ENCODE measurements around the gene RASL11B. TPM values are rescaled to one million over a fixed set of nuclear protein-coding genes. Genes with fewer than 3 reads are reported as not detected.

The RASL11B gene
- polyA plus RNA-seq, 1 donor (not counting 4 experiments of a cell fraction or from before 2014, with no cell fraction given): 1.4 TPM

GRCh38 chr4:52869196-52869595 is 7.1 kb downstream of the RASL11B start:
- H3K36me3 ChIP-seq (ENCODE audit: control insufficient read depth in 2 of 2, extremely low read depth in 1 of 2, insufficient read depth in 2 of 2, low read length in 2 of 2): no peaks in the 10 kb centered on the region
- no peak for TF ChIP-seq EZH2 (IDR thresholded peaks at IDR 0.05; ENCODE audit: low read length)
- H2AFZ ChIP-seq (ENCODE audit: control insufficient read depth, low read length): no peak overlapping the region
- H3K4me1 ChIP-seq (ENCODE audit: control insufficient read depth, extremely low read depth, insufficient read depth, low read length): no peaks in the 10 kb centered on the region
- H3K9me3 ChIP-seq (ENCODE audit: control insufficient read depth, low read depth, low read length): no peaks in the 10 kb centered on the region
- no peak overlapping the region for H3K4me3 ChIP-seq (ENCODE audit: control insufficient read depth in 2 of 3, extremely low read depth in 1 of 3, insufficient read depth in 2 of 3, low read depth in 1 of 3, low read length in 3 of 3)
- H3K9me1 ChIP-seq (ENCODE audit: control insufficient read depth, extremely low read depth, insufficient read depth, low read length): no peaks in the 10 kb centered on the region
- H3K27ac ChIP-seq (ENCODE audit: control insufficient read depth, insufficient read depth, low read length): no peak overlapping the region
- no peak overlapping the region for H3K4me2 ChIP-seq (ENCODE audit: control insufficient read depth, extremely low read depth, insufficient read depth, low read depth, low read length)
- no peaks in the 10 kb centered on the region for H3K79me2 ChIP-seq (ENCODE audit: control insufficient read depth, insufficient read depth, low read length)
- dilution Hi-C loops (cut with MboI; ENCODE audit: extremely low pct_ligation_motif_present, low sequenced_read_pairs): no loop called here
- no peak overlapping the region for H3K9ac ChIP-seq (ENCODE audit: control insufficient read depth, extremely low read depth, insufficient read depth, low read length)
- no peak for DNase-seq (ENCODE audit: low read depth, low spot score)
- H4K20me1 ChIP-seq (ENCODE audit: control insufficient read depth, extremely low read depth, insufficient read depth, low read length): no peaks in the 10 kb centered on the region
- H3K27me3 ChIP-seq (ENCODE audit: control insufficient read depth, extremely low read depth, insufficient read depth, low read length): no peaks in the 10 kb centered on the region
- FAIRE-seq: no peak

- no peaks in the 10 kb centered on the region for H4K20me1 ChIP-seq (ENCODE audit: control insufficient read depth, extremely low read depth, insufficient read depth, low read length)
- H3K27ac ChIP-seq (ENCODE audit: control insufficient read depth, insufficient read depth, low read length): no peak overlapping the region
- no peaks in the 10 kb centered on the region for H3K27me3 ChIP-seq (ENCODE audit: control insufficient read depth, extremely low read depth, insufficient read depth, low read length)
- no peaks in the 10 kb centered on the region for H3K9me3 ChIP-seq (ENCODE audit: control insufficient read depth, low read depth, low read length)
- TF ChIP-seq CTCF (optimal IDR thresholded peaks at IDR 0.05 in 1 of 3, IDR thresholded peaks at IDR 0.05 in 1 of 3, conservative IDR thresholded peaks at IDR 0.05 in 1 of 3; ENCODE audit: extremely low read depth in 1 of 3, insufficient read depth in 2 of 3, low read length in 3 of 3): no peak
- no peak for TF ChIP-seq EZH2 (IDR thresholded peaks at IDR 0.05; ENCODE audit: low read length)
- H3K4me2 ChIP-seq (ENCODE audit: control insufficient read depth, extremely low read depth, insufficient read depth, low read depth, low read length): no peak overlapping the region
- no peak overlapping the region for H3K4me3 ChIP-seq (ENCODE audit: control insufficient read depth in 2 of 3, extremely low read depth in 1 of 3, insufficient read depth in 2 of 3, low read depth in 1 of 3, low read length in 3 of 3)
- H3K9ac ChIP-seq (ENCODE audit: control insufficient read depth, extremely low read depth, insufficient read depth, low read length): no peak overlapping the region
- dilution Hi-C loops (cut with MboI; ENCODE audit: extremely low pct_ligation_motif_present, low sequenced_read_pairs): no loop called here
- H3K79me2 ChIP-seq (ENCODE audit: control insufficient read depth, insufficient read depth, low read length): no peaks in the 10 kb centered on the region
- FAIRE-seq (no peak), DNase-seq (ENCODE audit: low read depth, low spot score) (no peak)
- no peaks in the 10 kb centered on the region for H3K4me1 ChIP-seq (ENCODE audit: control insufficient read depth, extremely low read depth, insufficient read depth, low read length)
- H3K36me3 ChIP-seq (ENCODE audit: control insufficient read depth in 2 of 2, extremely low read depth in 1 of 2, insufficient read depth in 2 of 2, low read length in 2 of 2): no peaks in the 10 kb centered on the region
- no peaks in the 10 kb centered on the region for H3K9me1 ChIP-seq (ENCODE audit: control insufficient read depth, extremely low read depth, insufficient read depth, low read length)
- H2AFZ ChIP-seq (ENCODE audit: control insufficient read depth, low read length): no peak overlapping the region
Measured at GRCh38 chr4:52869656-52870055, 7.5 kb downstream of the RASL11B start.

- H3K27ac ChIP-seq (ENCODE audit: control insufficient read depth, insufficient read depth, low read length): no peak overlapping the region
- H3K27me3 ChIP-seq (ENCODE audit: control insufficient read depth, extremely low read depth, insufficient read depth, low read length): no peaks in the 10 kb centered on the region
- H4K20me1 ChIP-seq (ENCODE audit: control insufficient read depth, extremely low read depth, insufficient read depth, low read length): no peaks in the 10 kb centered on the region
- TF ChIP-seq EZH2 (IDR thresholded peaks at IDR 0.05; ENCODE audit: low read length) (no peak), CTCF (optimal IDR thresholded peaks at IDR 0.05 in 1 of 3, IDR thresholded peaks at IDR 0.05 in 1 of 3, conservative IDR thresholded peaks at IDR 0.05 in 1 of 3; ENCODE audit: extremely low read depth in 1 of 3, insufficient read depth in 2 of 3, low read length in 3 of 3) (no peak)
- H3K4me2 ChIP-seq (ENCODE audit: control insufficient read depth, extremely low read depth, insufficient read depth, low read depth, low read length): no peak overlapping the region
- FAIRE-seq (no peak), DNase-seq (ENCODE audit: low read depth, low spot score) (no peak)
- H3K4me1 ChIP-seq (ENCODE audit: control insufficient read depth, extremely low read depth, insufficient read depth, low read length): no peaks in the 10 kb centered on the region
- no peak overlapping the region for H2AFZ ChIP-seq (ENCODE audit: control insufficient read depth, low read length)
- no peaks in the 10 kb centered on the region for H3K9me1 ChIP-seq (ENCODE audit: control insufficient read depth, extremely low read depth, insufficient read depth, low read length)
- H3K4me3 ChIP-seq (ENCODE audit: control insufficient read depth in 2 of 3, extremely low read depth in 1 of 3, insufficient read depth in 2 of 3, low read depth in 1 of 3, low read length in 3 of 3): no peak overlapping the region
- H3K9ac ChIP-seq (ENCODE audit: control insufficient read depth, extremely low read depth, insufficient read depth, low read length): no peak overlapping the region
- H3K36me3 ChIP-seq (ENCODE audit: control insufficient read depth in 2 of 2, extremely low read depth in 1 of 2, insufficient read depth in 2 of 2, low read length in 2 of 2): no peaks in the 10 kb centered on the region
- no peaks in the 10 kb centered on the region for H3K79me2 ChIP-seq (ENCODE audit: control insufficient read depth, insufficient read depth, low read length)
- dilution Hi-C loops (cut with MboI; ENCODE audit: extremely low pct_ligation_motif_present, low sequenced_read_pairs): no loop called here
- H3K9me3 ChIP-seq (ENCODE audit: control insufficient read depth, low read depth, low read length): no peaks in the 10 kb centered on the region
Measured at GRCh38 chr4:52870225-52870624, 8.1 kb downstream of the RASL11B start.

Data from keratinocyte (primary cell).